SK-N-SH treated with all-trans-retinoic acid at 6 μM for 48 hours (cell line): ENCODE data around the gene CNKSR2.

ENCODE experiments used
- ATAC-seq: fragments of 200-7000 bp; cut with Tn5 transposase; 3 replicates; pipeline ENCODE4 v1.9.1; 2020; ENCODE audit warnings: mild to moderate bottlenecking, moderate library complexity
- BACH2 ChIP-seq: fragments of 250-450 bp; sonication (Bioruptor Pico); IDR thresholded peaks from 2 replicates; pipeline ENCODE4 v1.9.0; 2021; ENCODE audit warnings: mild to moderate bottlenecking, borderline replicate concordance
- ESRRG ChIP-seq: fragments of 250-450 bp; sonication (Bioruptor Pico); IDR thresholded peaks from 2 replicates; pipeline ENCODE4 v1.6.1; 2021; ENCODE audit warnings: mild to moderate bottlenecking
- GLIS3 ChIP-seq: fragments of 250-450 bp; sonication (Bioruptor Pico); IDR thresholded peaks from 2 replicates; pipeline ENCODE4 v1.5.0; 2020; ENCODE audit warnings: mild to moderate bottlenecking, moderate library complexity
- OSR1 ChIP-seq: fragments of 250-450 bp; sonication (Bioruptor Pico); IDR thresholded peaks from 2 replicates; pipeline ENCODE4 v1.8.0; 2022; ENCODE audit warnings: moderate library complexity, mild to moderate bottlenecking, inconsistent platforms
- RARB ChIP-seq: fragments of 250-450 bp; sonication (Bioruptor Pico); IDR thresholded peaks from 2 replicates; pipeline ENCODE4 v1.8.0; 2021; ENCODE audit warnings: mild to moderate bottlenecking, moderate library complexity
- SNAI2 ChIP-seq: fragments of 250-450 bp; sonication (Bioruptor Pico); IDR thresholded peaks from 2 replicates; pipeline ENCODE4 v1.5.0; 2020; ENCODE audit warnings: mild to moderate bottlenecking, moderate library complexity
- TCF4 ChIP-seq: fragments of 250-450 bp; sonication (Bioruptor Pico); IDR thresholded peaks from 2 replicates; pipeline ENCODE4 v1.8.0; 2021; ENCODE audit warnings: mild to moderate bottlenecking, moderate library complexity, borderline replicate concordance
- TOX ChIP-seq: fragments of 250-450 bp; sonication (Bioruptor Pico); IDR thresholded peaks from 2 replicates; pipeline ENCODE4 v1.8.0; 2021; ENCODE audit warnings: mild to moderate bottlenecking, moderate library complexity, borderline replicate concordance
- ZFP3 ChIP-seq: fragments of 250-450 bp; sonication (Bioruptor Pico); IDR thresholded peaks from 2 replicates; pipeline ENCODE4 v1.5.0; 2020; ENCODE audit warnings: mild to moderate bottlenecking, moderate library complexity
- ZFP30 ChIP-seq: fragments of 450-650 bp; formaldehyde crosslinking; IDR thresholded peaks from 2 replicates; pipeline ENCODE4 v1.5.0; 2022; ENCODE audit warnings: mild to moderate bottlenecking, moderate library complexity
- ZNF565 ChIP-seq: fragments of 450-650 bp; formaldehyde crosslinking; conservative IDR thresholded peaks from 2 replicates; pipeline ENCODE4 v1.5.0; 2020; ENCODE audit warnings: low read depth, mild to moderate bottlenecking, moderate library complexity
- ZNF70 ChIP-seq: fragments of 450-650 bp; formaldehyde crosslinking; IDR thresholded peaks from 2 replicates; pipeline ENCODE4 v1.5.0; 2020; ENCODE audit warnings: mild to moderate bottlenecking, moderate library complexity
- ZNF8 ChIP-seq: fragments of 450-650 bp; formaldehyde crosslinking; IDR thresholded peaks from 2 replicates; pipeline ENCODE4 v1.5.0; 2020; ENCODE audit warnings: mild to moderate bottlenecking, moderate library complexity
- TF ChIP-seq, protein P1 (sequence below): fragments of 250-450 bp; sonication (Bioruptor Pico); IDR thresholded peaks from 2 replicates; pipeline ENCODE4 v1.5.1; 2020; ENCODE audit warnings: low read depth, mild to moderate bottlenecking, moderate library complexity
- TF ChIP-seq, protein P2 (sequence below): fragments of 250-450 bp; sonication (Bioruptor Pico); IDR thresholded peaks from 2 replicates; pipeline ENCODE4 v1.8.0; 2021; ENCODE audit warnings: low read depth, mild to moderate bottlenecking, moderate library complexity, borderline replicate concordance
- TF ChIP-seq, protein P3 (sequence below): fragments of 250-450 bp; sonication (Bioruptor Pico); IDR thresholded peaks from 2 replicates; pipeline ENCODE4 v1.5.0; 2020; ENCODE audit warnings: mild to moderate bottlenecking, moderate library complexity
- TF ChIP-seq, protein P4 (sequence below): fragments of 250-450 bp; sonication (Bioruptor Pico); IDR thresholded peaks from 2 replicates; pipeline ENCODE4 v1.8.0; 2020; ENCODE audit warnings: mild to moderate bottlenecking, moderate library complexity, borderline replicate concordance
- TF ChIP-seq, protein P5 (sequence below): fragments of 250-450 bp; sonication (Bioruptor Pico); IDR thresholded peaks from 2 replicates; pipeline ENCODE4 v1.5.1; 2021; ENCODE audit warnings: mild to moderate bottlenecking, moderate library complexity

The CNKSR2 gene

DNA sequence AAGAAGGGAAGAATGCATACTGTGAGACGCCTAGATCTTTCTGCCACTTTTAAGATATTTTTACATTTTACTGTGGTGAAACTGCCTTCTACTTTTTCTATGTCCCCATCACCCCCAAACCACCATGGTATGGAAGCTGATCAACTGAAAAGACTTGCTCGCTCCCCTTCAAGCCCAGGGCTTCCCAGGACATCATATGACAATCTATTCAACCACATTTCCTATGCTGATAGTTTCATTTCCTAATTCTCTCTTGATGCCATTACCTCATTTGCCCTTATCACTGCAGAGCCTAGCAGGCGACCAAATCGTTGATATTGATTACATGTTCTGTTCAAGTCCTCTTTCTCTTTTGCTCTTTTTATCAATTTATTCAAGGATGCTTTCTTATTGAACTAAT, 324.1 kb downstream of the CNKSR2 start (continued):
- TF ChIP-seq, protein P1, sequence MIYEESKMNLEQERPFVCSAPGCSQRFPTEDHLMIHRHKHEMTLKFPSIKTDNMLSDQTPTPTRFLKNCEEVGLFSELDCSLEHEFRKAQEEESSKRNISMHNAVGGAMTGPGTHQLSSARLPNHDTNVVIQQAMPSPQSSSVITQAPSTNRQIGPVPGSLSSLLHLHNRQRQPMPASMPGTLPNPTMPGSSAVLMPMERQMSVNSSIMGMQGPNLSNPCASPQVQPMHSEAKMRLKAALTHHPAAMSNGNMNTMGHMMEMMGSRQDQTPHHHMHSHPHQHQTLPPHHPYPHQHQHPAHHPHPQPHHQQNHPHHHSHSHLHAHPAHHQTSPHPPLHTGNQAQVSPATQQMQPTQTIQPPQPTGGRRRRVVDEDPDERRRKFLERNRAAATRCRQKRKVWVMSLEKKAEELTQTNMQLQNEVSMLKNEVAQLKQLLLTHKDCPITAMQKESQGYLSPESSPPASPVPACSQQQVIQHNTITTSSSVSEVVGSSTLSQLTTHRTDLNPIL (CRISPR knock-in tag) = no peak
- TF ChIP-seq TOX (CRISPR knock-in tag) (no peak), ZFP30 (CRISPR knock-in tag) (no peak), GLIS3 (no peak), OSR1 (no peak)
- TF ChIP-seq, protein P2, sequence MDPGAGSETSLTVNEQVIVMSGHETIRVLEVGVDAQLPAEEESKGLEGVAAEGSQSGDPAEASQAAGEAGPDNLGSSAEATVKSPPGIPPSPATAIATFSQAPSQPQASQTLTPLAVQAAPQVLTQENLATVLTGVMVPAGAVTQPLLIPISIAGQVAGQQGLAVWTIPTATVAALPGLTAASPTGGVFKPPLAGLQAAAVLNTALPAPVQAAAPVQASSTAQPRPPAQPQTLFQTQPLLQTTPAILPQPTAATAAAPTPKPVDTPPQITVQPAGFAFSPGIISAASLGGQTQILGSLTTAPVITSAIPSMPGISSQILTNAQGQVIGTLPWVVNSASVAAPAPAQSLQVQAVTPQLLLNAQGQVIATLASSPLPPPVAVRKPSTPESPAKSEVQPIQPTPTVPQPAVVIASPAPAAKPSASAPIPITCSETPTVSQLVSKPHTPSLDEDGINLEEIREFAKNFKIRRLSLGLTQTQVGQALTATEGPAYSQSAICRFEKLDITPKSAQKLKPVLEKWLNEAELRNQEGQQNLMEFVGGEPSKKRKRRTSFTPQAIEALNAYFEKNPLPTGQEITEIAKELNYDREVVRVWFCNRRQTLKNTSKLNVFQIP (CRISPR knock-in tag) = no peak

DNA sequence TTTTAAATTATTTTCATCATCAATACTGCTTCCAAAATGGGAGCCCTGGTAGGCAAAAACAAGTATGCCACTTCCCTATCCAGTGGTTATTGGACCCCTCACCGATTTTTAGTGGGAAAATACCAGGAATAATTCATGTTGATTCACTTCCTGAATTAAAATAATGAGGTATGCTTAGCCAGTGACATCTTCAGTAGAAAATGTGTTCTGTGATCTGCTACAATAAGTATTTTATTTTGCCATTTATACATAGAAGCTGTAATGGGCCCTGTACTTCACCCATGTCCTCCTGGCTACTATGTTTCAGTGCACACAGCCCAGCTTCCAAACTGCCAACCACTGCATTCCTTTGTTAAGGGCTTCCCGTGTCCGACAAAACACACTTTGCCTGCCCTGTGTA, 324.9 kb downstream of the CNKSR2 start:
- TF ChIP-seq, protein P3, sequence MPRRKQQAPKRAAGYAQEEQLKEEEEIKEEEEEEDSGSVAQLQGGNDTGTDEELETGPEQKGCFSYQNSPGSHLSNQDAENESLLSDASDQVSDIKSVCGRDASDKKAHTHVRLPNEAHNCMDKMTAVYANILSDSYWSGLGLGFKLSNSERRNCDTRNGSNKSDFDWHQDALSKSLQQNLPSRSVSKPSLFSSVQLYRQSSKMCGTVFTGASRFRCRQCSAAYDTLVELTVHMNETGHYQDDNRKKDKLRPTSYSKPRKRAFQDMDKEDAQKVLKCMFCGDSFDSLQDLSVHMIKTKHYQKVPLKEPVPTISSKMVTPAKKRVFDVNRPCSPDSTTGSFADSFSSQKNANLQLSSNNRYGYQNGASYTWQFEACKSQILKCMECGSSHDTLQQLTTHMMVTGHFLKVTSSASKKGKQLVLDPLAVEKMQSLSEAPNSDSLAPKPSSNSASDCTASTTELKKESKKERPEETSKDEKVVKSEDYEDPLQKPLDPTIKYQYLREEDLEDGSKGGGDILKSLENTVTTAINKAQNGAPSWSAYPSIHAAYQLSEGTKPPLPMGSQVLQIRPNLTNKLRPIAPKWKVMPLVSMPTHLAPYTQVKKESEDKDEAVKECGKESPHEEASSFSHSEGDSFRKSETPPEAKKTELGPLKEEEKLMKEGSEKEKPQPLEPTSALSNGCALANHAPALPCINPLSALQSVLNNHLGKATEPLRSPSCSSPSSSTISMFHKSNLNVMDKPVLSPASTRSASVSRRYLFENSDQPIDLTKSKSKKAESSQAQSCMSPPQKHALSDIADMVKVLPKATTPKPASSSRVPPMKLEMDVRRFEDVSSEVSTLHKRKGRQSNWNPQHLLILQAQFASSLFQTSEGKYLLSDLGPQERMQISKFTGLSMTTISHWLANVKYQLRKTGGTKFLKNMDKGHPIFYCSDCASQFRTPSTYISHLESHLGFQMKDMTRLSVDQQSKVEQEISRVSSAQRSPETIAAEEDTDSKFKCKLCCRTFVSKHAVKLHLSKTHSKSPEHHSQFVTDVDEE (CRISPR knock-in tag) = no peak
- TF ChIP-seq, protein P1 (CRISPR knock-in tag) = no peak
- TF ChIP-seq ZNF8 = no peak
- no peak for TF ChIP-seq TCF4 (CRISPR knock-in tag)
- TF ChIP-seq, protein P4, sequence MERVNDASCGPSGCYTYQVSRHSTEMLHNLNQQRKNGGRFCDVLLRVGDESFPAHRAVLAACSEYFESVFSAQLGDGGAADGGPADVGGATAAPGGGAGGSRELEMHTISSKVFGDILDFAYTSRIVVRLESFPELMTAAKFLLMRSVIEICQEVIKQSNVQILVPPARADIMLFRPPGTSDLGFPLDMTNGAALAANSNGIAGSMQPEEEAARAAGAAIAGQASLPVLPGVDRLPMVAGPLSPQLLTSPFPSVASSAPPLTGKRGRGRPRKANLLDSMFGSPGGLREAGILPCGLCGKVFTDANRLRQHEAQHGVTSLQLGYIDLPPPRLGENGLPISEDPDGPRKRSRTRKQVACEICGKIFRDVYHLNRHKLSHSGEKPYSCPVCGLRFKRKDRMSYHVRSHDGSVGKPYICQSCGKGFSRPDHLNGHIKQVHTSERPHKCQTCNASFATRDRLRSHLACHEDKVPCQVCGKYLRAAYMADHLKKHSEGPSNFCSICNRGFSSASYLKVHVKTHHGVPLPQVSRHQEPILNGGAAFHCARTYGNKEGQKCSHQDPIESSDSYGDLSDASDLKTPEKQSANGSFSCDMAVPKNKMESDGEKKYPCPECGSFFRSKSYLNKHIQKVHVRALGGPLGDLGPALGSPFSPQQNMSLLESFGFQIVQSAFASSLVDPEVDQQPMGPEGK = no peak
- TF ChIP-seq ZNF70 (CRISPR knock-in tag) = no peak
- TF ChIP-seq RARB = no peak
- no peak for TF ChIP-seq ZFP30 (CRISPR knock-in tag)
- TF ChIP-seq OSR1 = no peak
- no peak for TF ChIP-seq ZNF565 (CRISPR knock-in tag)
- TF ChIP-seq SNAI2 (CRISPR knock-in tag) = no peak
- TF ChIP-seq, protein P5, sequence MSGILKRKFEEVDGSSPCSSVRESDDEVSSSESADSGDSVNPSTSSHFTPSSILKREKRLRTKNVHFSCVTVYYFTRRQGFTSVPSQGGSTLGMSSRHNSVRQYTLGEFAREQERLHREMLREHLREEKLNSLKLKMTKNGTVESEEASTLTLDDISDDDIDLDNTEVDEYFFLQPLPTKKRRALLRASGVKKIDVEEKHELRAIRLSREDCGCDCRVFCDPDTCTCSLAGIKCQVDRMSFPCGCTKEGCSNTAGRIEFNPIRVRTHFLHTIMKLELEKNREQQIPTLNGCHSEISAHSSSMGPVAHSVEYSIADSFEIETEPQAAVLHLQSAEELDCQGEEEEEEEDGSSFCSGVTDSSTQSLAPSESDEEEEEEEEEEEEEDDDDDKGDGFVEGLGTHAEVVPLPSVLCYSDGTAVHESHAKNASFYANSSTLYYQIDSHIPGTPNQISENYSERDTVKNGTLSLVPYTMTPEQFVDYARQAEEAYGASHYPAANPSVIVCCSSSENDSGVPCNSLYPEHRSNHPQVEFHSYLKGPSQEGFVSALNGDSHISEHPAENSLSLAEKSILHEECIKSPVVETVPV = no peak
- TF ChIP-seq GLIS3 = no peak
- no peak for TF ChIP-seq BACH2 (CRISPR knock-in tag)
- no peak for TF ChIP-seq ESRRG (CRISPR knock-in tag)
- TF ChIP-seq, all 23 proteins: peak for 0
- no peak for ATAC-seq

DNA sequence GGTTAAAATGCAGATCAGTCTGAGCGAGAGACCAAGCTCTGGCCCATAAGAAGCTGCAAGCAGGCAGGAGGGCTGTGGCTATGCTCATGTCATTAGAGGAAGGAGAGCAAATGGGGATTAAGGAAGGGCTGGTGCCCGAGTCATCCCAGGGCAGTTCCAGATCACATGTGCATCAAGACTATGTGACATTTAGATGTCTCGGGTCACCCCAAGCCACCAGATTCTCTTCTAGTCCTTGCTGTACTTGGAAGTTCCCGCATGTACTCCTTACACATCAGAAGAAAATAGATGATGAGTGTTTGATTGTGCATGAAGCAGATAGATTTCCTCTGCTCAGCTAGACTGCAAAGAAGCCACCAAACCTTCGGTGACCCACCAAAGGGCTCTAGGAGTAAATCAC, 326.1 kb downstream of the CNKSR2 start:
- TF ChIP-seq OSR1 = no peak
- TF ChIP-seq, protein P2 (CRISPR knock-in tag) = no peak
- TF ChIP-seq, protein P3 (CRISPR knock-in tag) = no peak
- TF ChIP-seq ESRRG (CRISPR knock-in tag) = no peak
- no peak for TF ChIP-seq ZFP3 (CRISPR knock-in tag)
- TF ChIP-seq ZFP30 (CRISPR knock-in tag) = no peak
- TF ChIP-seq, protein P4 = no peak
- ATAC-seq = no peak
